H9 (cell line): ENCODE data around the gene IER5. TPM values are rescaled to one million over a fixed set of nuclear protein-coding genes. Genes with fewer than 3 reads are reported as not detected.

Experiments
- DNase-seq: peaks from one replicate; pipeline ENCODE4 v3.0.0-alpha.2; 2017
- H2AFZ ChIP-seq: one replicate; pipeline ENCODE4 v1.6.1; 2013; ENCODE audit warnings: mild to moderate bottlenecking, low read length, control low read depth, moderate library complexity
- H2AK5ac ChIP-seq: 2 replicates; pipeline ENCODE4 v1.6.1; 2013; ENCODE audit warnings: low read length, control low read depth, mixed read lengths; ENCODE audit not compliant: insufficient read length
- H2BK120ac ChIP-seq: one replicate; pipeline ENCODE4 v1.6.1; 2013; ENCODE audit warnings: low read depth, mild to moderate bottlenecking, low read length, control low read depth, inconsistent platforms; ENCODE audit not compliant: poor library complexity, severe bottlenecking
- H2BK12ac ChIP-seq: 2 replicates; pipeline ENCODE4 v1.6.1; 2013; ENCODE audit warnings: low read length, control low read depth, mixed read lengths, low read depth; ENCODE audit not compliant: insufficient read length
- H2BK15ac ChIP-seq: 2 replicates; pipeline ENCODE4 v1.6.1; 2013; ENCODE audit warnings: low read depth, low read length, control low read depth
- H2BK20ac ChIP-seq: one replicate; pipeline ENCODE4 v1.6.1; 2013; ENCODE audit warnings: low read depth, mild to moderate bottlenecking, low read length, control low read depth, inconsistent platforms; ENCODE audit not compliant: poor library complexity, severe bottlenecking
- H2BK5ac ChIP-seq: 2 replicates; pipeline ENCODE4 v1.6.1; 2013; ENCODE audit warnings: low read length, control low read depth, mixed read lengths; ENCODE audit not compliant: insufficient read length
- H3K14ac ChIP-seq: 2 replicates; pipeline ENCODE4 v1.6.1; 2013; ENCODE audit warnings: low read length, control low read depth; ENCODE audit not compliant: insufficient read depth
- H3K18ac ChIP-seq: 2 replicates; pipeline ENCODE4 v1.6.1; 2013; ENCODE audit warnings: low read depth, mild to moderate bottlenecking, mixed read lengths, low read length, control low read depth; ENCODE audit not compliant: insufficient read length
- H3K23ac ChIP-seq: 2 replicates; pipeline ENCODE4 v1.6.1; 2013; ENCODE audit warnings: low read length, control low read depth, mixed read lengths, low read depth; ENCODE audit not compliant: insufficient read length
- H3K23me2 ChIP-seq: 2 replicates; pipeline ENCODE4 v1.6.1; 2013; ENCODE audit warnings: low read depth, mild to moderate bottlenecking, mixed read lengths, low read length, control low read depth; ENCODE audit not compliant: insufficient read length, poor library complexity, severe bottlenecking
- H3K27ac ChIP-seq: 2 replicates; pipeline ENCODE4 v1.5.1; 2013; ENCODE audit warnings: low read length, control low read depth, mixed read lengths, low read depth; ENCODE audit not compliant: insufficient read length
- H3K27me3 ChIP-seq: 2 replicates; pipeline ENCODE4 v1.6.1; 2013; ENCODE audit warnings: low read length, control low read depth, inconsistent platforms; ENCODE audit not compliant: insufficient read depth
- H3K4ac ChIP-seq: 2 replicates; pipeline ENCODE4 v1.6.1; 2013; ENCODE audit warnings: low read depth, mild to moderate bottlenecking, control low read depth, inconsistent platforms, low read length, moderate library complexity
- H3K4me1 ChIP-seq: 2 replicates; pipeline ENCODE4 v1.6.1; 2013; ENCODE audit warnings: low read length, control low read depth, inconsistent platforms; ENCODE audit not compliant: insufficient read depth
- H3K4me2 ChIP-seq: 2 replicates; pipeline ENCODE4 v1.6.1; 2013; ENCODE audit warnings: low read length, control low read depth, mixed read lengths; ENCODE audit not compliant: insufficient read length, insufficient read depth
- H3K56ac ChIP-seq: 2 replicates; pipeline ENCODE4 v1.6.1; 2013; ENCODE audit warnings: low read depth, mild to moderate bottlenecking, mixed read lengths, low read length, control low read depth; ENCODE audit not compliant: insufficient read length
- H3K79me1 ChIP-seq: 2 replicates; pipeline ENCODE4 v1.6.1; 2013; ENCODE audit warnings: low read depth, mild to moderate bottlenecking, moderate library complexity, low read length, control low read depth, inconsistent platforms; ENCODE audit not compliant: insufficient read depth, poor library complexity, severe bottlenecking
- H3K79me2 ChIP-seq: 2 replicates; pipeline ENCODE4 v1.6.1; 2013; ENCODE audit warnings: low read length, control low read depth, inconsistent platforms; ENCODE audit not compliant: insufficient read depth
- H3K9ac ChIP-seq: 2 replicates; pipeline ENCODE4 v1.6.1; 2013; ENCODE audit warnings: low read length, control low read depth, mixed read lengths; ENCODE audit not compliant: insufficient read length; ENCODE audit errors: extremely low read depth
- H3K9me3 ChIP-seq: one replicate; pipeline ENCODE4 v1.6.1; 2013; ENCODE audit warnings: low read depth, low read length, inconsistent platforms; ENCODE audit not compliant: control insufficient read depth
- H3T11ph ChIP-seq: one replicate; pipeline ENCODE4 v1.6.1; 2013; ENCODE audit warnings: mild to moderate bottlenecking, low read length, control low read depth, inconsistent platforms
- H4K20me1 ChIP-seq: one replicate; pipeline ENCODE4 v1.6.1; 2013; ENCODE audit not compliant: control insufficient read depth, insufficient read length, insufficient read depth
- H4K5ac ChIP-seq: 2 replicates; pipeline ENCODE4 v1.6.1; 2013; ENCODE audit warnings: low read depth, mild to moderate bottlenecking, mixed read lengths, low read length, control low read depth; ENCODE audit not compliant: insufficient read length
- H4K8ac ChIP-seq: replicated peaks from 2 replicates; pipeline ENCODE4 v1.6.1; 2013; ENCODE audit warnings: low read length, control low read depth, mixed read lengths, low read depth; ENCODE audit not compliant: insufficient read length
- H4K91ac ChIP-seq: 2 replicates; pipeline ENCODE4 v1.6.1; 2013; ENCODE audit warnings: low read depth, mild to moderate bottlenecking, moderate library complexity, mixed read lengths, low read length, control low read depth; ENCODE audit not compliant: insufficient read length
- H3K27ac Mint-ChIP-seq, 3 experiments: 2 replicates in 2 of 3; 3 replicates in 1 of 3; pipeline ENCODE4 v1.8.0; 2020 to 2021; ENCODE audit warnings: mixed read lengths in 3 of 3, mild to moderate bottlenecking in 1 of 3, moderate library complexity in 1 of 3
- H3K27me3 Mint-ChIP-seq: 2 replicates; pipeline ENCODE4 v1.8.0; 2021; ENCODE audit warnings: low read depth, mild to moderate bottlenecking, moderate library complexity, mixed read lengths
- H3K36me3 Mint-ChIP-seq, 3 experiments: 2 replicates in 2 of 3; 3 replicates in 1 of 3; pipeline ENCODE4 v1.8.0; 2020 to 2021; ENCODE audit warnings: low read depth in 3 of 3, mixed read lengths in 3 of 3; ENCODE audit not compliant: insufficient read depth in 1 of 3
- H3K4me1 Mint-ChIP-seq, 2 experiments: 2 replicates each; pipeline ENCODE4 v1.8.0; 2020; ENCODE audit warnings: mixed read lengths in 2 of 2
- H3K4me3 Mint-ChIP-seq, 2 experiments: 2 replicates in 1 of 2; 3 replicates in 1 of 2; pipeline ENCODE4 v1.8.0; 2020 to 2021; ENCODE audit warnings: mild to moderate bottlenecking in 2 of 2, mixed read lengths in 2 of 2, moderate library complexity in 1 of 2
- H3K9me3 Mint-ChIP-seq, 2 experiments: 2 replicates in 1 of 2; 3 replicates in 1 of 2; pipeline ENCODE4 v1.8.0; 2020; ENCODE audit warnings: mild to moderate bottlenecking in 2 of 2, mixed read lengths in 2 of 2, moderate library complexity in 1 of 2
- CTCF ChIP-seq: fragments of 200-600 bp; sonication (generic); conservative IDR thresholded peaks from 3 replicates; pipeline ENCODE4 v1.8.0; 2021; ENCODE audit warnings: antibody characterized with exemption, mild to moderate bottlenecking
- WGBS: extraction: QIAGEN DNeasy Blood & Tissue Kit; methylation state at CpG from one replicate; pipeline ENCODE4 v1.1.7; 2013; ENCODE audit warnings: missing lambda C conversion rate, low lambda C conversion rate, mixed read lengths; ENCODE audit not compliant: insufficient read length; ENCODE audit errors: extremely low coverage; 5-methylcytosine and 5-hydroxymethylcytosine counted together
- total RNA-seq: library from RNA; stranded (reverse); gene quantifications from 2 replicates; pipeline ENCODE4 v1.2.1, GENCODE V29; 2021

The IER5 gene
- total RNA-seq, 1 experiment from 2014 or later = 6.7 TPM

GRCh38 chr1:181084606-181084969 lies 3.9 kb upstream of the IER5 start:
- Histone ChIP-seq H4K91ac (no peak overlapping the region), H3K79me2 (no peaks in the 10 kb centered on the region), H3K4me1 (no peaks in the 10 kb centered on the region), H3K79me1 (no peaks in the 10 kb centered on the region), H3K18ac (no peak overlapping the region), H3K56ac (no peak overlapping the region), H3K4me2 (no peak overlapping the region), H2BK12ac (no peak overlapping the region), H4K5ac (no peak overlapping the region), H3K27ac (no peak overlapping the region), H3K4ac (no peak overlapping the region), H2BK20ac (no peak overlapping the region), H2BK15ac (no peak overlapping the region), H2AFZ (no peak overlapping the region), H4K20me1 (peaks cover 2% of the 10 kb centered on the region), H2AK5ac (no peak overlapping the region), H3K23me2 (peaks cover 7% of the 10 kb centered on the region), H2BK5ac (no peak overlapping the region), H3T11ph (no peak overlapping the region), H3K23ac (no peak overlapping the region), H3K27me3 (peaks cover 7% of the 10 kb centered on the region), H3K14ac (no peak overlapping the region), H3K9ac (no peak overlapping the region), H4K8ac (no peak overlapping the region), H2BK120ac (no peak overlapping the region), H3K9me3 (no peaks in the 10 kb centered on the region)
- no peak for DNase-seq
- peaks cover 7 to 14% of the 10 kb centered on the region in 2 experiments for H3K4me1 Mint-ChIP-seq
- no CpG with 5 or more reads among the region's 4 CpGs for WGBS
- H3K36me3 Mint-ChIP-seq = peaks cover 0 to 2% (median 0%) of the 10 kb centered on the region in 3 experiments; a peak in 1 of 7 replicates
- no peak for TF ChIP-seq CTCF
- peaks cover 25% of the 10 kb centered on the region for H3K27me3 Mint-ChIP-seq
- H3K9me3 Mint-ChIP-seq = no peaks in the 10 kb centered on the region; a peak in 1 of 5 replicates
- H3K27ac Mint-ChIP-seq = no peak overlapping the region
- no peak overlapping the region for H3K4me3 Mint-ChIP-seq
